ENCODE measurements around the gene GPT2.

Gene GPT2

GRCh38 chr16:46976550-46976949 lies 92.4 kb downstream of the GPT2 start:
- no peak overlapping the region for H3K4me3 ChIP-seq (replicated peaks; ENCODE audit: low read depth, low read length)
- no peak for TF ChIP-seq CTCF (IDR thresholded peaks at IDR 0.05; ENCODE audit: low read depth, low read length, missing control alignments)
- no peak for DNase-seq (ENCODE audit: extremely low read depth, low read depth)

Data from HFF-Myc (cell line).